AG09319 (cell line): ENCODE measurements around the gene ASIC2.

Experiments
- DNase-seq: peaks from one replicate; pipeline ENCODE4 v3.0.0-alpha.2; 2010; ENCODE audit warnings: low read depth; ENCODE audit errors: extremely low read depth
- CTCF ChIP-seq: IDR thresholded peaks from 2 replicates; pipeline ENCODE4 v1.5.1; 2011; ENCODE audit warnings: low read depth, mild to moderate bottlenecking, inconsistent platforms, low read length, moderate library complexity

Gene ASIC2

DNA sequence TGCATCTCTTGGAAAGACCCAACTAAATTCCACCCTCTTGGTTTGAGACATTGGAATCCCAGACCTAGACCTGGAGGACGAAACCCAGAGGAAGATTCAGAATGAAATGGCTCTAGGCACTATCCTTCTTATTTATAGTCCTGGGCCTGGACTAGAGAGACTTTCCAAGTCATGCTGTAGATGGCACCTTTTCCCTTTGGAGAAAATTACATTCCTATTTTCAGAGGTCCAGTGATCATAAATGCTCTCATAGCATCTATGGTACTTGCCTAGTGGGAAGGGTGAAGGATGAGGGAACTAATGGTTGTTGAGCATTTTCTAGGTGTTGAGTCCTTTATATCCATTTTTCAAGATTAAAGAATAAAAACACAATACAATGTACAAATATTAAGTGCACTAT, 264.3 kb downstream of the ASIC2 start:
- no peak for DNase-seq
- no peak for TF ChIP-seq CTCF

- no peak for DNase-seq
- no peak for TF ChIP-seq CTCF
Measured at GRCh38 chr17:33028061-33028460, 265.0 kb downstream of the ASIC2 start.

GRCh38 chr17:33024688-33025486, 268.2 kb downstream of the ASIC2 start:
- DNase-seq = no peak
- no peak for TF ChIP-seq CTCF

GRCh38 chr17:33023790-33024189, 269.3 kb downstream of the ASIC2 start:
- no peak for DNase-seq
- no peak for TF ChIP-seq CTCF

DNA sequence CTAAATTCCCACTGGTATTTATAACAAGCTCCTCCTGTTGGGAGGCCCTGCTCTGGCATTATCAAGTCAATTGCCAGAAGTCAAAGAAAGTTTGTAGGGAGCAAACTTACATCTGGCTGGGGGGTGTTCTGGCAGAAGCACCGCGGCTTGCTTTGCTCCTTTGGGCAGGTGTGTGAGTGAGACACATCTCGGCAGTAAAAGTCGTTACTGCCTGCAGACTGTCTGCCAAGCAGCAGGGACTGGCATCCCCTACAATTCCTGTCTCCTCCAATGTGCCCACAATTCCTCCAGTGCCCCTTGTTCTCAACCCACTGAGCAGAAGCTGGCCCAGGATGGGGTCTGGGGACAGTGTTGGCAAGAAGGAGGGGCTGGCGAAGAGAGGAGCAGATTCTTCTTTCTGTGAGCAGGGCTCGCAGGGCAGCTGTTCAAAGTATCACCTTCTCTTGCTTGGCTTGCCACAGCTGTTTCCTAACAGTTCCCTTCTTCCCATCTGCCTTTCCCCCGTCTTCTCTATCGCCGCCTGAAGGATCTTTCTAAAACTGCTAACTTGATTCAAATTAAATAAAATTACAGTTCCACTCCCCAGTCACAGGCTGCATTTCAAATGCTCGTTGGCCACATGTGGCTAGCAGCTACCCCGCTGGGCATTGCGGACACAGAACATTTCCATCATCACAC, 271.2 kb downstream of the ASIC2 start:
- no peak for DNase-seq
- no peak; the same call in 1 of the 2 replicates for TF ChIP-seq CTCF

- no peak for TF ChIP-seq CTCF
- DNase-seq = no peak
Measured at GRCh38 chr17:33019161-33019890, 273.8 kb downstream of the ASIC2 start.

GRCh38 chr17:33017366-33017765, 275.7 kb downstream of the ASIC2 start:
- no peak for DNase-seq
- no peak for TF ChIP-seq CTCF
